Measurements from ENCODE around the gene GPI.
"Not testable (repeated sequence)": the region's sequence is repeated elsewhere in the genome, so short reads cannot be mapped to it uniquely, and the experiment has no call there.

Gene GPI

GRCh38 chr19:34364830-34365462, at the start of gene GPI:
GPI (plus strand) TSS chr19:34365196; CDS start chr19:34365267, 71 bp downstream.
- DNase-seq, result peak; percentile 48 to 58

DNA sequence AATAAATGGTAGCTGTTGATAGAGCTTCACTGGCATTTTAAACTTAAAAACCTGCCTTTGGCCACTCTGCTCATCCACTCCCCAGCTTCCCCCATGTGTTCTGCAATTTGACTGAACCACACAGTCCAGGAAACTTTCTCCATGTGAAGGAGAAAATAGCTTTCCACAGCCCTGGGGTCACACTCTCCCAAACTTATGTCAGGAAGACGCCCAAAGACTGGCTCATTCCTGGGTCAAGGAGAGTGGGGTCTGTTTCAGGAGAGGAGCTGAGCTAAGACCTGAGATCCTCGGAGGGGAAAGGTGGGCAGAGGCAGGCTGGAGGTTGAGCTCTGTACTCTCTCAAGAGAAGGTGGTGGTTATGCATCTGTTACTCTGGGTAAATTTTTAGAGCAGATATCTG, 48.7 kb upstream of the GPI start:
- DNase-seq, result no peak

DNA sequence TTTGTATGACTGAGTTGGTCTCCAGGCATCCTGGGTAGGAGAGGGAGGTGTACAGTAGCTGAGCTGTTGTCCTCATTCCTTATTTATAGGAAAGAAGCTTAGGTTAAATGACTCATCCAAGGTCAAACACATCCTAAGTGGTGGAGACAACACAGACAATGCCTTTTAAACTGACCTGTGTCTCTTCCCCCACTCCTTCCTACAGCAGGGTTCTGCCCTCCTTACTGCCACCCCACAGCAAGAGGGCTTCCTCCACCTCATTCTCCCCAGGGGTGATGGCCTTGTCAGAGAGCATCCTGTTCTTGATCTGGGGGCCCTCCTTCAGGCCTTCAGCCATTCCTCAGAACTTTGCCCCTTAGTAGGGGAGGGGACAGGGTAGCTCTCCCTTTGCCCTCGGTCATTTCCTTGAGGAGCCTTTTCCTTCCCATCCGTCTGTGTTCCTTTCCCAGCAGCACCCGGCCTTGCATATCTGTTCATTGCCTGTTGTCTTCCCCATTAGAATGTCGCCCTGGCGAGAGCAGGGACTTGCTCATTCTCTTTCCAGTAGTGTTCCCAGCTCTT, 48.2 kb upstream of the GPI start:
- no peak for DNase-seq

- DNase-seq, result no peak
These were observed 47.6 kb upstream of the GPI start for GRCh38 chr19:34317311-34317927.

- DNase-seq, result no peak
These were observed 45.8 kb upstream of the GPI start for GRCh38 chr19:34319230-34319585.

GRCh38 chr19:34319785-34320184, 45.2 kb upstream of the GPI start:
- no peak for DNase-seq

- no peak for DNase-seq
These were observed 44.7 kb upstream of the GPI start for GRCh38 chr19:34320277-34320676.

DNA sequence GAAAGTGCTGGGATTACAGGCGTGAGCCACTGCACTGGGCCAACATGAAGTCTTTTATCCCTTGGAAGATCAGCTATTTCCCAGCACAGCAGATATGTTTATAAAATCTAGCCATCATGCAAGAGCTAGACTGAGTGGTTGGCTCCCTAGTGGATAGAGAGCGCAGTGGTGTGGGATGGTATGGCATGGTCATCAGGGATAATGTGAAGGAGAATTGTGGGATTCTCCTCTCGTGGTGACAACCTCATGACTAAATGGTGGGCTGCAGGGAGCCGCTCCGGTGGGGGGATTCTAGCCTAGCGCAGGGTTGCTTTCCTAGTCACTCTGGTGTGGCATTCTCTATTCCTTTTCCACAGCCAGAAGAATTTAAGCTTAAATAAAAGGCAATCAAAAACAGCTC, 43.3 kb upstream of the GPI start:
- no peak for DNase-seq

DNA sequence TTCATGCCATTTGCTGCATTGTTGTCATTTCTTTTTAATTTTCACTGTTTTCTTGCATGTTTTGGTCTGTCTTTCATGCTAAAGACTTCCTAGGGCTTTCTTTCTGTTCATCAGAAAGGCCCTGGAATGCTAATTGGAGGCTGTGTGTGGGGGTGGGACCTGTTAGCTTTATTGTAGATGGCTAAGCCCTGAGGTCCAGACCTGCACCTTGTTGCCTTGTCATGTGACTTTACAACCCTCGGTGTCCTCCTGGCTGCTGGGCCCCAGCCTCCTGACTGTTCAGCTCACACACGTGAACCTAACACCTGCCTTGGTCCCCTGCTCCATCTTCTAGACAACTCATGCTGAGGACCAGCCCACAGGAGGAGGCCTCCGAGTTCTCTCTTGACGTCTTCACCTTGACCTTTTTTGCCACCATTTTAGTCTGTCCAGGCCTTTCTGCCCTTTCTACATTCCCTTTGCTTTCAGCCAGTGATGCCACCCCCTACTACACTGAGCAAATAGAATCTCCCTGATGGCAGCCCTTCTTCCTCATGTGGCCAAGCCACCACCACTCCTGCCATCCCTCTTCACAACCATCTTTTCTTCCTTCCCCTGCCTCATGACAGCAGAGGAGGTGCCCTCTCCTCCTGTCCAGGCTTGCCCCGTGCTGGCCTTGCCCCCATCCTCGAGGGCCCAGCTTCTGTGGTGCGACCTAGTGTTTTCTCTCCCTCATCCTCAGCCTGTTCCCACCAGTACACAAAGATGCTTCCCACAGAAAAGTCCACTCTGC, 41.4 kb upstream of the GPI start:
- DNase-seq, result no peak

DNA sequence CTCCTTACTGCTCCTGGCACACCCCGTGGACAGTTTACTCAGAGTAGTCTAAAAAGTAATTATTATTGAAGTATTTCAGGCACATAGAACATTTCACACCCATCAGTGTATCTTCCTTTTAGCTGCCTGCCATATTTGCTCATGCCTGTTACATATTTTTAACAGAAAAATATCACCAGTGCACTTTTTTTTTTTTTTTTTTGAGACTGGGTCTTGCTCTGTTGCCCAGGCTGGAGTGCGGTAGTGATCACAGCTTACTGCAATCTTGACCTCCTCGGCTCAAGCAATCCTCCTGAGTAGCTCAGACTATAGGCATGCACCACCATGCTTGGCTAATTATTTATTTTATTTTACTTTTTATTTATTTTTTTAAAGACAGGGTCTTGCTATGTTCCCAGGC, 40.7 kb upstream of the GPI start:
- DNase-seq, result no peak

- DNase-seq, result no peak
These were observed 39.8 kb upstream of the GPI start for GRCh38 chr19:34325181-34325580.

- DNase-seq, result no peak
These were observed 38.8 kb upstream of the GPI start for GRCh38 chr19:34325981-34326787.

GRCh38 chr19:34327851-34328250, 37.1 kb upstream of the GPI start:
- DNase-seq, result no peak

DNA sequence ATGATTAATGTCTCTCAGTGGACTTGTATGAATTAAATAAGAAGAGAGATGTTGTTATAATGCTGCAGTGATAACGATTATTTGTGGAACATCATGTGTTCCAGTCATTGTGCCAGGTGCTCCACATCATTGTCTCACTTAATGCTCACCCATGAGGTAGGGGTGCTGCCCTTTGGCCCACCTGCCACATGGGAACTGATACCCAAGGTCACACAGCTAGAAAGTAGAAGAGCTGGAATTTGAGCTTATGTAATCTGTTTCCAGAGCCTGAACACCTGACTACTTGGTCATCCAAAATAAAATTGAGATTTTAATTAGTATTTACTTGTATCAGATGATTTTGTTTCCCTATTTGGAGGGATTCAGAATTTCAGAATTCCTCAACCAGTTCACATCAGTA, 36.0 kb upstream of the GPI start:
- DNase-seq, result no peak

- no peak for DNase-seq
These were observed 34.9 kb upstream of the GPI start for GRCh38 chr19:34330116-34330515.

GRCh38 chr19:34330596-34330995, 34.4 kb upstream of the GPI start:
- DNase-seq, result not testable (repeated sequence)

DNA sequence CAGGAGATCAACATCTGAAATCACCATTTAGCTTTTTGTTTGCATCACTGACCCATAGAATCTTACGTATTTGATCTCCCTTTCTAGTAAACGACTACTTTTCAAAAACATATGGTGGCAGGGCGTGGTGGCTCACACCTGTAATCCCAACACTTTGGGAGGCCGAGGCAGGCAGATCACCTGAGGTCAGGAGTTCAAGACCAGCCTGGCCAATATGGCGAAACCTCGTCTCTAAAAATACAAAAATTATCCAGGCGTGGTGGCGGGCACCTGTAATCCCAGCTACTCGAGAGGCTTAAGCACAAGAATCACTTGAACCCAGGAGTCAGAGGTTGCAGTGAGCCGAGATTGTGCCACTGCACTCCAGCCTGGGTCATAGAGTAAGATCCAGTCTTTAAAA, 33.4 kb upstream of the GPI start:
- DNase-seq, result not testable (repeated sequence)

DNA sequence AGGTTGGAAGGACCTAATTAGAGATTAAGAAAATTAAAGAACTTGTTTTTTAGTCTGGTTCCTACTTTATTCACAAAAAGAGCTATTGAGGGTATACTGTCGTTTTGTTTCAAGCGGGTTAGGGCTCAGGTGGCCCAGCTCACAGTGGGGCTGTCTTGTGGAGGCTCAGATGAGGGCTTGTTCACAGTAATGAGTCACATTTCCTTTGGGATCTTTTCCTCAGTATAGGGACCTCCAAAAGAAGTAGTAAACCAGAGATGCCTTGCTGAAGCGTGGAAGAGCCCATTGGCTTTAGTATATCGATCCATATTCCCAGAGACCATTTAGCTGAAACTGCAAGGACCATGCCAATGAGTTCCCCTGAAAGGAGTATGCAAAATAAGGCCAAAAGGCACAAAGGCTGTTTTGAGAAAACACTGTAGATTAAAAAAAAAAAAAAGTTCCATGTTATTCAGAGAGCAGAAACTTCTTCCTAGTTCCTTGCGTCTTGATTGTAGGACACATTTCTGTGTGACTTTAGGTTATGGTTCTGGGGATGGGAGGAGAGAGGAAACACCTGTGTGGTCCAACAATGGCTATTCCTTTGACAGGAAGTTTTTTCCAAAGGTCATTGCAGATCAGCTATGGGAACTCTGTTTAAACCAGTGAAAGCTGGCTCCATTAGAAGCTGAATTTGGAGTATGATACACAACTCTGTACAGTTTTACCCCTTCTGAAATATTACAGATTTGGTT, 32.8 kb upstream of the GPI start:
- no peak for DNase-seq

DNA sequence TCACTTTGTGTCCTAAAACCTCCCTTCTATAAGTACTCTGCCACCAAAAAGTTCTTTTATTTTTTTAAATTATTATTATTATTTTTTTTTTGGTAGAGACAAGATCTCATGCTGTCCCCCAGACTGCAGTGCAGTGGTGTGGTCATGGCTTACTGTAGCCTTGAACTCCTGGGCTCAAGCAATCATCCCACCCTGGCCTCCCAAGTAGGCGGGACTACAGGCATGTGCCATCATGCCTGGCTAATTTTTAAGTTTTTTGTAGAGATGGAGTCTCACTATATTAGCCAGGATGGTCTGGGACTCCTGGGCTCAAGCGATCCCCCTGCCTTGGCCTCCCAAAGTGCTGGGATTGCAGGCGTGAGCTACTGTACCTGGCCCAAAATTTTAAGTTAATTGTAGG, 29.1 kb upstream of the GPI start:
- DNase-seq, result no peak

DNA sequence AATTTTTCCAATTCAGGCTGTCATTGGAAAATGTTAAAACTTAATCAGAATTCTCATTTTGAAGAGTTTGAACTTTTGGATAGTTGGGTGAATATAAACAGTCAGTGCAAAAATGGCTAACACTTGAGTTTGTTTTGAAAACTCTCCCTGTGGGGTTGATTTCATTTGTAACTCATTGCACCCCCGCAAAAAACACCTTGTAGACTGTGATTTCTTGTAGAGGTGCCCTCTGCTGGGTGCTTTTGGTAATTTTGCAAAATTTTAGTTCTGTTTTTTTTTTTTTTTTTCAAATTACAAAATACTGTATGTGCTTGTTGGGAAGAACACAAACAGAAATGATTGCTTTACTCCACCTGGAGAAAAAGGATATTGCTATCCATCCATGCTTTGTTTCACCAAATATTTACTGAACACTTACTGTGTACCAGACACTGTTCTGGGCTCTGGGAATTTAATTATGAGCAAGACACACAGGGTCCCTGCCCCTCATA, 28.2 kb upstream of the GPI start:
- DNase-seq, result peak; percentile 27 to 46

DNA sequence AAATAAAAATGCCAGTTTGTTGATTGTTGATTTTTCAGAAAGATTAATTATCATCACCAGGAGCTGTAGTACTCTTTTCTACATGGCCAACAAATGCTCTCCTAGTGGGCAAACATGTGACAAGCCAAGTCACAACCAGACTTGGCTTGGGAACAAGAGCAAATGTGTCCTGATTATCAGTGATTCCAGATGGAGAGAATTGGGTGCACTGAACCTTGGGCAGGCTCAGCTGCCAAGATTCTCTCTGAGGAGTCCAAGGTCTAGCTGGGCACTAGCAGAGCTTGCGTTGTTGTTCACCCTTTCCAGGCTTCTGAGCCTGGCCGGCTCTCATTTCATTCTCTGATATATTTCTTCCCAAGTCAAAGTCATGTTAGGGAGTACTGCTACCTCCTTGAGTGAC, 27.3 kb upstream of the GPI start:
- DNase-seq, result no peak

All from Kasumi-1 (cell line).